ENCODE measurements around the gene DIAPH2. TPM values are rescaled to one million over a fixed set of nuclear protein-coding genes. Genes with fewer than 3 reads are reported as not detected.

The DIAPH2 gene
- total RNA-seq, 1 experiment from 2014 or later, result 15.9 TPM

- TF ChIP-seq MYBL2 (CRISPR knock-in tag; IDR thresholded peaks at IDR 0.05), result no peak
- no peak for TF ChIP-seq PREB (CRISPR knock-in tag; IDR thresholded peaks at IDR 0.05; ENCODE audit: borderline replicate concordance)
- TF ChIP-seq SP1 (CRISPR knock-in tag; conservative IDR thresholded peaks at IDR 0.05), result no peak
- TF ChIP-seq NFYB (CRISPR knock-in tag; conservative IDR thresholded peaks at IDR 0.05; ENCODE audit: low read depth), result no peak
- TF ChIP-seq E2F5 (CRISPR knock-in tag; IDR thresholded peaks at IDR 0.05), result no peak
- TF ChIP-seq NR2C2 (CRISPR knock-in tag; IDR thresholded peaks at IDR 0.05), result no peak
- TF ChIP-seq MAX (CRISPR knock-in tag; IDR thresholded peaks at IDR 0.05), result no peak
- TF ChIP-seq NR1H2 (CRISPR knock-in tag; IDR thresholded peaks at IDR 0.05), result no peak
- no peak for TF ChIP-seq RORB (CRISPR knock-in tag; IDR thresholded peaks at IDR 0.05)
- H3K4me3 Mint-ChIP-seq, result no peak overlapping the region
- CTCF ChIA-PET, result no interaction called here
- no peaks in the 10 kb centered on the region for H3K27me3 Mint-ChIP-seq (ENCODE audit: low read depth)
- peaks cover 3% of the 10 kb centered on the region for H3K36me3 Mint-ChIP-seq
- H3K27ac Mint-ChIP-seq, result no peak overlapping the region
- no peaks in the 10 kb centered on the region for H3K4me1 Mint-ChIP-seq
- ATAC-seq, result no peak
- peaks cover 4% of the 10 kb centered on the region for H3K9me3 Mint-ChIP-seq
- POLR2A ChIA-PET, result no interaction called here
- DNase-seq (ENCODE audit: low spot score), result no peak
Measured at GRCh38 chrX:96753230-96753629, 68.6 kb downstream of the DIAPH2 start.

GRCh38 chrX:96756491-96756890, 71.8 kb downstream of the DIAPH2 start:
- Mint-ChIP-seq H3K27ac (no peak overlapping the region), H3K27me3 (ENCODE audit: low read depth) (no peaks in the 10 kb centered on the region), H3K4me3 (no peak overlapping the region), H3K4me1 (peaks cover 9% of the 10 kb centered on the region), H3K36me3 (peaks cover 3% of the 10 kb centered on the region), H3K9me3 (peaks cover 4% of the 10 kb centered on the region)
- CTCF ChIA-PET, result no interaction called here
- POLR2A ChIA-PET, result no interaction called here
- DNase-seq (ENCODE audit: low spot score) (no peak), ATAC-seq (no peak)
- TF ChIP-seq AFF4 (CRISPR knock-in tag; IDR thresholded peaks at IDR 0.05; ENCODE audit: borderline replicate concordance), result no peak
- no peak for TF ChIP-seq EMX1 (CRISPR knock-in tag; IDR thresholded peaks at IDR 0.05)
- no peak for TF ChIP-seq TEAD4 (CRISPR knock-in tag; IDR thresholded peaks at IDR 0.05)
- TF ChIP-seq TP53 (CRISPR knock-in tag; IDR thresholded peaks at IDR 0.05), result no peak
- TF ChIP-seq ZNF425 (CRISPR knock-in tag; conservative IDR thresholded peaks at IDR 0.05), result no peak
- TF ChIP-seq ZNF416 (CRISPR knock-in tag; IDR thresholded peaks at IDR 0.05), result no peak
- no peak for TF ChIP-seq NR3C1 (CRISPR knock-in tag; conservative IDR thresholded peaks at IDR 0.05; ENCODE audit: low read depth)
- TF ChIP-seq GTF2I (CRISPR knock-in tag; conservative IDR thresholded peaks at IDR 0.05), result no peak
- no peak for TF ChIP-seq SMAD4 (CRISPR knock-in tag; IDR thresholded peaks at IDR 0.05)
- no peak for TF ChIP-seq KAT7 (CRISPR knock-in tag; IDR thresholded peaks at IDR 0.05; ENCODE audit: borderline replicate concordance)
- no peak for TF ChIP-seq CDX4 (CRISPR knock-in tag; IDR thresholded peaks at IDR 0.05; ENCODE audit: borderline replicate concordance)
- no peak for TF ChIP-seq CREB1 (CRISPR knock-in tag; IDR thresholded peaks at IDR 0.05)
- TF ChIP-seq OVOL2 (CRISPR knock-in tag; IDR thresholded peaks at IDR 0.05; ENCODE audit: borderline replicate concordance), result no peak
- TF ChIP-seq NR2C2 (CRISPR knock-in tag; IDR thresholded peaks at IDR 0.05), result no peak
- TF ChIP-seq ELF4 (CRISPR knock-in tag; IDR thresholded peaks at IDR 0.05; ENCODE audit: low read depth), result no peak
- TF ChIP-seq CREM (CRISPR knock-in tag; IDR thresholded peaks at IDR 0.05), result no peak
- TF ChIP-seq ZNF219 (CRISPR knock-in tag; IDR thresholded peaks at IDR 0.05; ENCODE audit: borderline replicate concordance), result no peak
- no peak for TF ChIP-seq FOXP1 (CRISPR knock-in tag; IDR thresholded peaks at IDR 0.05; ENCODE audit: borderline replicate concordance)
